Measurements from ENCODE around the gene CFAP100.
A peak's percentile ranks its signal among the peaks of the same experiment; 100 is the strongest.

CFAP100 gene

DNA sequence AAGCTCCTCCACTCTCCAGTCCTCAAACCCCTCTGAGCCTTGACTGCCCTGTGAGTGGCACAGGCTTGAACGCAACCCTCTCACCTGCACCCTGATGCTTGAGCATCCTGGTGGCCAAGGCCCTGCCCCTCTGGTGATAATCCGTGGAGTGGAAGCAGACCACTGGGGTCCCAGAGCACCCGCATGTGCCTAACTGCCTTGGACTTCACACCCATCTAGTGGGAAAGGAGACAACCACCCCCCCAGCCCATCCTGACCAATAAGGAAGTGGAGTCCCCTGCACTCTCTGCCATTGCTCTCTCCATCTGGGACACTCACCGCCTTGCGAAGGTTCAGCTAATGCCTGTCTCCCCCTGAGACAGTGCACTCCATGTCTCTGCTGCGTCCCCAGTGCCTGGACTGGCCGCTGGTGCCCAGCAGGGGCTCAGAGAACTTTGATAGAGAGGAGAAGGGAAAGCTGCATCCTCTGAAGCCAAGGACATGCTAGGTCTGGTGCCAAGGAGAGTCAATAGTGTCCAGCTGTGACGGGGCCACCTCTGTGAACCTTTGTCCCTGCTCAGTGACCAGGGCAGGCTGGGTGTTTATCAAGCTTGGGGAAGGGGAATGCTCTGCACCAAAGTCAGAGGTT, 40.9 kb upstream of the CFAP100 start:
- DNase-seq (ENCODE audit: insufficient read length, low spot score) (no peak), FAIRE-seq (no peak)
- TF ChIP-seq, protein P1, sequence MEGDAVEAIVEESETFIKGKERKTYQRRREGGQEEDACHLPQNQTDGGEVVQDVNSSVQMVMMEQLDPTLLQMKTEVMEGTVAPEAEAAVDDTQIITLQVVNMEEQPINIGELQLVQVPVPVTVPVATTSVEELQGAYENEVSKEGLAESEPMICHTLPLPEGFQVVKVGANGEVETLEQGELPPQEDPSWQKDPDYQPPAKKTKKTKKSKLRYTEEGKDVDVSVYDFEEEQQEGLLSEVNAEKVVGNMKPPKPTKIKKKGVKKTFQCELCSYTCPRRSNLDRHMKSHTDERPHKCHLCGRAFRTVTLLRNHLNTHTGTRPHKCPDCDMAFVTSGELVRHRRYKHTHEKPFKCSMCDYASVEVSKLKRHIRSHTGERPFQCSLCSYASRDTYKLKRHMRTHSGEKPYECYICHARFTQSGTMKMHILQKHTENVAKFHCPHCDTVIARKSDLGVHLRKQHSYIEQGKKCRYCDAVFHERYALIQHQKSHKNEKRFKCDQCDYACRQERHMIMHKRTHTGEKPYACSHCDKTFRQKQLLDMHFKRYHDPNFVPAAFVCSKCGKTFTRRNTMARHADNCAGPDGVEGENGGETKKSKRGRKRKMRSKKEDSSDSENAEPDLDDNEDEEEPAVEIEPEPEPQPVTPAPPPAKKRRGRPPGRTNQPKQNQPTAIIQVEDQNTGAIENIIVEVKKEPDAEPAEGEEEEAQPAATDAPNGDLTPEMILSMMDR (IDR thresholded peaks at IDR 0.05; ENCODE audit: insufficient read depth, missing control alignments) = no peak

DNA sequence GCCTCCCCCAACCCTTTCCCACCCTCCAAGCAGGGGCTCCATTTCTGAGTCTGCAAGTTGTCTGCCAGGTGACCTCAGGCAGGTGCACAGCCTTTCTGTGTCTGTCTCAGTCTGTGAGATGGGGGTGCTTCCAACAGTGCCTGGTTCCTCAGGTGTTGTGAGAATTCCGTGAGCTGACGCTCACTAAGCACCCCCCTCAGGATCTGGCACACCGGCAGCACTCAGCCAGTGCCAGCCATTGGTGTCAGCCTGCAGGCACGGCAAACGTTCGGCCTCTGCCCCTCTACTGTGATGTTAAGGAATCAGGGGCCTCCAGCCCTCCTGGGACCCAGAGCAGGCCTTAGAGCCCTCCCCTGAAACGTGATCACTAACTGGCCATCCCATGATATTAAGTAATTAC, 39.9 kb upstream of the CFAP100 start:
- DNase-seq (ENCODE audit: insufficient read length, low spot score) = no peak
- FAIRE-seq = no peak
- TF ChIP-seq, protein P1 (IDR thresholded peaks at IDR 0.05; ENCODE audit: insufficient read depth, missing control alignments) = no peak

DNA sequence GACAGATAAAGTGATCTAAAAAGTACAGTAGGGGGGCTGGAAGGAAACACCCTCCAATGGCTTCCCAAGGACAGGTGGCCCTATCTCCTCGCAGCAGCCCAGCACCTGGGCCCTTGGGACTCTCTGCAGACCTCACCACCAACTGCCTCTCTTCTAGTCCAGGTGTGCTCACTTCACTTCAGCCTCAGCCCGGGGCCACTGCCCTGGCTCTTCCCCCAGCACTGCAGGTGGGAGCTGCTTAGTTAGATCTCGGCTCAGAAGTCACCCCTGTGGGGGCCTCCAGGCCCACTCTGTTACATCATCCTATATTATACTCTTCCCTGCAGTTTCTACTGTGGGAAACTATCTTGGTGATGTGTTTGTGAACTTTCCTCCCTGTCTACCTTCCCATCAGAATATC, 39.5 kb upstream of the CFAP100 start:
- FAIRE-seq = no peak
- TF ChIP-seq, protein P1 (IDR thresholded peaks at IDR 0.05; ENCODE audit: insufficient read depth, missing control alignments) = no peak
- no peak for DNase-seq (ENCODE audit: insufficient read length, low spot score)

DNA sequence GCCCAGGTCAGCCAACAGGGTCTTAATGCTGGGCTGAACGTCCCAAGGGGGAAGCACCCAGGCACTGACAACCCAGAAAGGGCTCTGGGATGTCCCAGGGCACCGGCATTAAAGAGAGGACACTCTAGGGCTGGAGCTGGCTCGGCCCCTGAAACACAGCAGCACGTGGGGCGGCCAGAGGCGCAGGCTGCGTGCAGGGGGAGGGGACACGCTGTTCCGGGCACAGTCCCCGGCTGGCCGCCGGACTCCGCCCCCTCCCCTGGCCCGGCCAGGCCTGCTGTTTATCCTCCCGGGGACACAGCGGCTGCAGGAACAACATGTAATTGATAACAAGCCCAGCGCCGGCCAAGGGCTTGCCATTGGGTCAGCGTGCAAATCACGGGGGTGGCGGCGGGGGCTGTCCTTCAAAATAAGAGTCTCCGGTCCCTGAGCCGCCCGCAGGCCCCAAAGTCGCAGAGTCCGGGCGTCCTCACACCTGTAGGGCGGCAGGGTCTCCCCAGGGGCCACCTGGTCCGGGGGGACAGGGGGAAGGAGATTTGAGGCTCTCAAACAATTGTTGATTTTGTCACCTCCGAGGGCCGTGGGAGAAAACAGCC, 38.8 kb upstream of the CFAP100 start:
- TF ChIP-seq, protein P1 (IDR thresholded peaks at IDR 0.05; ENCODE audit: insufficient read depth, missing control alignments) = no peak
- no peak for FAIRE-seq
- DNase-seq (ENCODE audit: insufficient read length, low spot score) = peak; percentile 83

DNA sequence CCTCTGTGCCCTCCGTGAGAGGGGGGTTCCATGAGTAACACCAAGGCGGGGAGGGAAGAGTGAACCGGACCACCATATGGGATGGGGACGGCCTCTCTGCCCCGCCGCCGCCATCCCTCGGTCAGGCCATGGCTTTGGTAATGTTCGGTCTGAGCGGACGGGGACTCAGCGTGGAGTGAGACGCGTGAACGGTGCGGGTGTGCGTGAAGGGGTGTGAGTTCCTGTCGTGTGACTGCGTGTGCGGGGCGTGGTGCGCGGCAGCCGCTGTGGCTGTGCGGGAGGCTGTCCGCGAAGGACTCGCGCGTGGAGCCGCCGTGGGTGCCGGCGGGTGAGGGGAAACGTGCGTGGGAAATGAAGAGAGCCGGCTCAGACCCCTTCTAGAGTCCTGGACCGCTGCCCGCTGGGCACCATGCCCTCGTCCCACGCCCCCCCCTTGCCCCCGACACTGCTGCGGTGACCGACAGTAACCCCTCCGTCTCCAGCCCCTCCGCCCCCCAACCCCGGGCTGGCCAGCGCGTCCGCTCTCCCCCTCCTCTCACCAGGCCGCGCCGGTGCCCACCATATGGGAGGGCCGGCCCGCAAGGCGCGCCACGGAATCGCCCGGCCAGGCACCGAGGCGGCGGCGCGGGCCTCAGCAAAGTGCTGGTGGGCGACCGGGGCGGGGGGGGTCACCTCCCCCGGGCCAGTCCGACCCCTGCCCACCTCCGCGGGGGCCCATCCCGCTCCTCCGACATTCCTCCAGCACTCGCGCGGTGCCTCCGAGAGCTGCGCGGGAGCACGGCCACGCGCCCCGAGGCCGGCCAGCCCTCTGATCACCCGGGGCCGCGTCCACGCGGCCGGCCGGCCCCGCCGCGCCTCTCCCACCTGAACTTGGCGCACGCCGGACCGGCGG, 38.1 kb upstream of the CFAP100 start:
- TF ChIP-seq, protein P1 (IDR thresholded peaks at IDR 0.05; ENCODE audit: insufficient read depth, missing control alignments) = no peak
- DNase-seq (ENCODE audit: insufficient read length, low spot score) (no peak), FAIRE-seq (no peak)

DNA sequence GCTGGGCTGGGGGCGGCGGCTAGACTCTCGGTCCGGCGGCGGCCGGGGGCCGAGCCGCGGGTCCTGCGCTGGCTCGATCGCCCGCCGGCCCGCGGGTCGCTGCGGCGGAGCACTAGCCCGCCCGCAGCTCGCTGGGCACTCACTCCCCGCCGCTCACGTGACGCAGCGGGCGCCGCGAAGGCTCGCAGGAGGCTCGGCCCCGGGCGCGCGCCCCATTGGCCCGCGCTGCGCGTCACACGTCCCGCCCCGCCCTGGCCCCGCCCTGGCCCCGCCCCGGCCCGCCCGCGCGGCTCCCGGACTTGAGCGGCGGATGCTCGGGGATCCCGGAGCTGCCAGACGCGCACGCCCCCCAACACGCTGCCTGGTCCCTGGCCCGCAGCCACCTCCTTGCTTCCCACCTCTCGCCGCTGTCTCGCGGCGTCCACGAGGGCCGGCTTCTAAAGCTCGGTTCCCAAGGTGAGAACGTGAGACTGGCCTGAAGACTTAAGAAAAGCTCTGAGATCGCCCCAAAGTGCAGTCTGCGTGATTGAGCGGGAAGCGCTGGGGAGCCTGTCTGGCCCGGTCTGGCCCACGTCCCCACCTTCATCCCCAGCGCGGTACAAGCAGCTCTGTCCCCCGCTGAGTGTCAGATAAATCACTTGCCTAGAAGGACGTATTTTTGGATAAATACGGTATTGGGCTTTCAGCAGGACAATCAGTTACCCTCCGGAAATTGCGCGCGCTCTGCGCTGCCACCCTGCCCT, 37.2 kb upstream of the CFAP100 start, which contains the start of gene KLF15:
Gene KLF15 (minus strand): TSS at position 114 of the 743 bp plus-strand sequence. CDS start 4,486 bp downstream, outside the sequence.
- DNase-seq (ENCODE audit: insufficient read length, low spot score) = peak; percentile 87
- TF ChIP-seq, protein P1 (IDR thresholded peaks at IDR 0.05; ENCODE audit: insufficient read depth, missing control alignments) = no peak
- no peak for FAIRE-seq

All from D721Med (cell line).